ENCODE results near the gene MAPK12.

The MAPK12 gene

DNA sequence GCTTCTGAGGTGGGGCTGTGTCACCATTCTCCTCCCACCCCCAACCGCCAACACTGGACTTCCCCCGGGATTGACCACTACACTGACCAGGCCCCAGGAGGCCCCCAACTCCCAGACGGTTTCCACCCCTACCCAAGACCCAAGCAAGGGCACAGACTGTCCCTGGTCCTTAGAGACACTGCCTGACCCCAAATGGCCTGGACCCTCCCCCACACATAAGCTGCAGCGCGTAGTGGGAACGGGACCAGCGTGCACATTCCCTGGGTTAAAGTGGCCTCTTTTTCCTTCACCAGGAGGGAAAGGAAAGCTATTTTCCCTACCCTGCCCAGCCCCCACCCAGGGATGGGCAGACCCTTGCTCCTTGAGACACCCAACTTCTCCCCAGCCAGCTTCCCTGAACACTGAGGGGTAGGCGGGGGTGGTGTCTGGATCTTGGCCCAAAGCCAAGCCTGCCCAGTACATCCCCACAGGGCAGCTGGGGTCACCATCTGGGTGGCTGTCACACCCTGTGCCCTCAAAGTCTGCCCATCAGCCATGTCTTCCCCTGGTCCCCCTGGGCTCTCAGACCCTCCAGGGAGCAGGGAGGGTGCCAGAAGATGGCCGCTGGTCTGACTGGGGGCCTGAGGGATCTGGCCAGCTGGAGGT, 1.6 kb upstream of the MAPK12 start:
- no peak for FAIRE-seq

GRCh38 chr22:50262460-50262911, 1.0 kb upstream of the MAPK12 start:
- FAIRE-seq (peak; percentile 9), DNase-seq (ENCODE audit: insufficient read length, low spot score) (no peak)
- TF ChIP-seq TAF1 (IDR thresholded peaks at IDR 0.05; ENCODE audit: low read depth, low read length) (no peak), POLR2A (IDR thresholded peaks at IDR 0.05; ENCODE audit: low read depth, low read length) (no peak), PAX5 (IDR thresholded peaks at IDR 0.05; ENCODE audit: insufficient read depth, low read length, severe bottlenecking) (no peak), POU2F2 (IDR thresholded peaks at IDR 0.05; ENCODE audit: low read depth, low read length) (no peak), POLR2AphosphoS5 (IDR thresholded peaks at IDR 0.05; ENCODE audit: low read depth, low read length) (no peak), SPI1 (IDR thresholded peaks at IDR 0.05; ENCODE audit: low read depth, low read length) (no peak)

More for the DNA sequence above, 1.6 kb upstream of the MAPK12 start:
- no peak for TF ChIP-seq POLR2AphosphoS5 (IDR thresholded peaks at IDR 0.05; ENCODE audit: low read depth, low read length)
- no peak for TF ChIP-seq POU2F2 (IDR thresholded peaks at IDR 0.05; ENCODE audit: low read depth, low read length)
- TF ChIP-seq TAF1 (IDR thresholded peaks at IDR 0.05; ENCODE audit: low read depth, low read length): no peak
- no peak for TF ChIP-seq SPI1 (IDR thresholded peaks at IDR 0.05; ENCODE audit: low read depth, low read length)
- no peak for TF ChIP-seq PAX5 (IDR thresholded peaks at IDR 0.05; ENCODE audit: insufficient read depth, low read length, severe bottlenecking)
- no peak for TF ChIP-seq POLR2A (IDR thresholded peaks at IDR 0.05; ENCODE audit: low read depth, low read length)
- DNase-seq (ENCODE audit: insufficient read length, low spot score): no peak

DNA sequence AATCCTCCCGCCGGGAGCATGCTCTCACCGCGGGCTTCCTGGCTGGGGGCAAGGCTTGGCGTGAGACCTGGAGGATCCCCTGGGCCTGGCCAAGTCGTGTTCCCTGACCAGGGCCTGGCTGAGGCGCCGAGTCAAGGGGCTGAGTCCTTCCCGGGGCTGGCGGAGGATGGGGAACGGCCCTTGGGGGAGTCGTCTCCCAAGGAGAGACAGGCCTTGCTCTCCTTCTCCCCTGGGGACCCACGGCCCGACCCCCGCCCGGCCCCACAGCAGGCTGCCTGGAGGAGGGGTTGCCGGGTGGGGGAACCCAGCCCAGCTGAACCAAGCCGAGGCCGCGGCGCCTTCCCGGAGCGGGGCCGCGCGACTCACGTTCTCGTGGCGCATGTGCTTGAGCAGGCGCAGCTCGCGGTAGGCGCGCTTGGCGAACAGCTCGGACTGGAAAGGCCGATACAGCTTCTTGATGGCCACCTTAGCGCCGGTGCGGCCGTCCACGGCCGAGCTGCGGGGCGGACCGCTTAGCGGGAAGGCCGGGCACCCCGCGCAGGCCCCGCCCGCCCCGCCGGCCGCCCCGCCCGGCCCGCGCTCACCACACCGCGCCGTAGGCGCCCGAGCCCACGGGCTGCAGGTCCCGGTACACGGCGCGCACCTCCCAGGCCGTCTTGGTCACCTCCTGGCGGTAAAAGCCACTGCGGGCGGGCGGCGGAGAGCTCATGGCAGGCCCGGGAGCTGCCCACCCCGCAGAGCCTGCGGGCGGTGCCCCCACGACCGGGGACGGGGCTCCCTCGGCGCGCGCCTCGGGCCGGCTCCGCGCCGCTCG, 475 bp downstream of the MAPK12 start:
- peak; percentile 87 for DNase-seq (ENCODE audit: insufficient read length, low spot score)

DNA sequence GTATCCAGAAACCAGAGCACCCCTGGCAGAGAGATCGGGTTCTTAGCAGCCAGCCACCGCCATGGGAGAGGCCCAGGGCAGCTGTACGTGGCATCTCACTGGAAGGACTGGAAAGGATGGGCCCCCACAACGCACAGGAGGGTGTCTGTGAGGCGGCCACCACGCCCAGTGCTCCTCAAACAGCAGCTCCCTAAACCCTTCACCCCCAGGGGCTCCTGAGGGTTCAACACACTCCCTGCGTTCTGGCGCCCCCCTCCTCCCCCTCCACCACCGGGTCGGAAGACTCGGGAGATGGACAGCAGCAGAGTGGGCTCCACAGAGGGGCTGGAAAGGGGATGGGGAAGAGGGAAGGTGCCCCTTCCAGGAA, 1.1 kb downstream of the MAPK12 start:
- FAIRE-seq (peak; percentile 43), DNase-seq (ENCODE audit: insufficient read length, low spot score) (no peak)

More for the DNA sequence above, 475 bp downstream of the MAPK12 start:
- FAIRE-seq: peak; percentile 98
- TF ChIP-seq PAX5 (IDR thresholded peaks at IDR 0.05; ENCODE audit: insufficient read depth, low read length, severe bottlenecking) (no peak), SPI1 (IDR thresholded peaks at IDR 0.05; ENCODE audit: low read depth, low read length) (no peak), TAF1 (IDR thresholded peaks at IDR 0.05; ENCODE audit: low read depth, low read length) (no peak)

GRCh38 chr22:50259302-50259701, 2.2 kb downstream of the MAPK12 start:
- DNase-seq (ENCODE audit: insufficient read length, low spot score): no peak
- no peak for TF ChIP-seq PAX5 (IDR thresholded peaks at IDR 0.05; ENCODE audit: insufficient read depth, low read length, severe bottlenecking)
- no peak for TF ChIP-seq SPI1 (IDR thresholded peaks at IDR 0.05; ENCODE audit: low read depth, low read length)
- TF ChIP-seq POLR2AphosphoS5 (IDR thresholded peaks at IDR 0.05; ENCODE audit: low read depth, low read length): no peak
- TF ChIP-seq TAF1 (IDR thresholded peaks at IDR 0.05; ENCODE audit: low read depth, low read length): no peak
- TF ChIP-seq POU2F2 (IDR thresholded peaks at IDR 0.05; ENCODE audit: low read depth, low read length): no peak
- TF ChIP-seq POLR2A (IDR thresholded peaks at IDR 0.05; ENCODE audit: low read depth, low read length): no peak
- FAIRE-seq: no peak

More for the DNA sequence above, 1.1 kb downstream of the MAPK12 start:
- TF ChIP-seq PAX5 (IDR thresholded peaks at IDR 0.05; ENCODE audit: insufficient read depth, low read length, severe bottlenecking): no peak
- TF ChIP-seq POU2F2 (IDR thresholded peaks at IDR 0.05; ENCODE audit: low read depth, low read length): no peak
- TF ChIP-seq POLR2A (IDR thresholded peaks at IDR 0.05; ENCODE audit: low read depth, low read length): no peak
- no peak for TF ChIP-seq TAF1 (IDR thresholded peaks at IDR 0.05; ENCODE audit: low read depth, low read length)
- TF ChIP-seq POLR2AphosphoS5 (IDR thresholded peaks at IDR 0.05; ENCODE audit: low read depth, low read length): no peak
- no peak for TF ChIP-seq SPI1 (IDR thresholded peaks at IDR 0.05; ENCODE audit: low read depth, low read length)

- TF ChIP-seq POLR2A (IDR thresholded peaks at IDR 0.05; ENCODE audit: low read depth, low read length) (no peak), POU2F2 (IDR thresholded peaks at IDR 0.05; ENCODE audit: low read depth, low read length) (no peak), PAX5 (IDR thresholded peaks at IDR 0.05; ENCODE audit: insufficient read depth, low read length, severe bottlenecking) (no peak), SPI1 (IDR thresholded peaks at IDR 0.05; ENCODE audit: low read depth, low read length) (no peak), POLR2AphosphoS5 (IDR thresholded peaks at IDR 0.05; ENCODE audit: low read depth, low read length) (no peak), TAF1 (IDR thresholded peaks at IDR 0.05; ENCODE audit: low read depth, low read length) (no peak)
- DNase-seq (ENCODE audit: insufficient read length, low spot score): no peak
- no peak for FAIRE-seq
These were observed 2.9 kb downstream of the MAPK12 start for GRCh38 chr22:50258361-50259292.

- no peak for FAIRE-seq
- no peak for DNase-seq (ENCODE audit: insufficient read length, low spot score)
- TF ChIP-seq TAF1 (IDR thresholded peaks at IDR 0.05; ENCODE audit: low read depth, low read length) (no peak), SPI1 (IDR thresholded peaks at IDR 0.05; ENCODE audit: low read depth, low read length) (no peak), POLR2AphosphoS5 (IDR thresholded peaks at IDR 0.05; ENCODE audit: low read depth, low read length) (no peak), PAX5 (IDR thresholded peaks at IDR 0.05; ENCODE audit: insufficient read depth, low read length, severe bottlenecking) (no peak), POLR2A (IDR thresholded peaks at IDR 0.05; ENCODE audit: low read depth, low read length) (no peak), POU2F2 (IDR thresholded peaks at IDR 0.05; ENCODE audit: low read depth, low read length) (no peak)
These were observed 3.8 kb downstream of the MAPK12 start for GRCh38 chr22:50257451-50258360.

GRCh38 chr22:50257041-50257440, 4.4 kb downstream of the MAPK12 start:
- no peak for FAIRE-seq
- DNase-seq (ENCODE audit: insufficient read length, low spot score): no peak
- TF ChIP-seq POLR2AphosphoS5 (IDR thresholded peaks at IDR 0.05; ENCODE audit: low read depth, low read length) (no peak), TAF1 (IDR thresholded peaks at IDR 0.05; ENCODE audit: low read depth, low read length) (no peak), POU2F2 (IDR thresholded peaks at IDR 0.05; ENCODE audit: low read depth, low read length) (no peak), POLR2A (IDR thresholded peaks at IDR 0.05; ENCODE audit: low read depth, low read length) (no peak), PAX5 (IDR thresholded peaks at IDR 0.05; ENCODE audit: insufficient read depth, low read length, severe bottlenecking) (no peak), SPI1 (IDR thresholded peaks at IDR 0.05; ENCODE audit: low read depth, low read length) (no peak)
